Vagina (tissue), 2 donors: ENCODE data around the gene CEBPG. TPM values are rescaled to one million over a fixed set of nuclear protein-coding genes. Genes with fewer than 3 reads are reported as not detected.

Experiments used
- DNase-seq, 2 donors: peaks; one replicate each; pipeline ENCODE4 v3.0.0-alpha.2; 2017; ENCODE audit errors: extremely low spot score in 2 of 2
- H3K27ac ChIP-seq: fragments of 200-600 bp; sonication (generic); one replicate; pipeline ENCODE4 v1.5.1; 2019
- H3K27me3 ChIP-seq: fragments of 200-600 bp; sonication (generic); one replicate; pipeline ENCODE4 v1.5.1; 2019
- H3K36me3 ChIP-seq, 2 donors: fragments of 200-600 bp; sonication (generic); one replicate each; pipeline ENCODE4 v1.5.1; 2017 to 2019
- H3K4me1 ChIP-seq: fragments of 200-600 bp; sonication (generic); one replicate; pipeline ENCODE4 v1.5.1; 2019
- H3K4me3 ChIP-seq, 2 donors: fragments of 200-600 bp; sonication (generic); 1 replicate in 1 of 2; 2 replicates in 1 of 2; pipeline ENCODE4 v1.5.1; 2016 to 2019
- H3K9me3 ChIP-seq: fragments of 200-600 bp; sonication (generic); one replicate; pipeline ENCODE4 v1.5.1; 2019
- CTCF ChIP-seq, 3 experiments: fragments of 450-650 bp in 2 of 3; fragments of 200-600 bp in 1 of 3; sonication (generic) in 1 of 3; IDR thresholded peaks; one replicate each; pipeline ENCODE4 v1.5.1; 2017 to 2019; ENCODE audit warnings: antibody characterized with exemption in 3 of 3, mild to moderate bottlenecking in 2 of 3, moderate library complexity in 2 of 3
- POLR2A ChIP-seq, 2 donors: fragments of 450-650 bp; IDR thresholded peaks; one replicate each; pipeline ENCODE4 v1.6.1; 2017; ENCODE audit warnings: antibody characterized with exemption in 2 of 2, mild to moderate bottlenecking in 2 of 2, moderate library complexity in 2 of 2
- POLR2AphosphoS5 ChIP-seq, 2 donors: sonication (generic); formaldehyde crosslinking; IDR thresholded peaks; one replicate each; pipeline ENCODE4 v1.9.0; 2017; ENCODE audit warnings: antibody characterized with exemption in 2 of 2, mild to moderate bottlenecking in 2 of 2, low read depth in 1 of 2; ENCODE audit not compliant: insufficient read depth in 1 of 2
- intact Hi-C: fragments of 100-400 bp; cut with DNase I; formaldehyde crosslinking; loops from one replicate; pipeline ENCODE4 v1.15.1; 2023
- total RNA-seq: library from RNA; depleted of rRNA; stranded (reverse); fragments of >200 nt; gene quantifications from one replicate; pipeline ENCODE4 v1.2.3, GENCODE V29; 2016

Gene CEBPG
- total RNA-seq, 1 donor from 2014 or later, result 20.9 TPM

GRCh38 chr19:33382982-33383381, 9.5 kb downstream of the CEBPG start:
- no peak for DNase-seq
- Histone ChIP-seq H3K27me3 (no peaks in the 10 kb centered on the region), H3K4me1 (peaks cover 22% of the 10 kb centered on the region), H3K4me3 (no peak overlapping the region), H3K36me3 (peaks cover 0 to 23% of the 10 kb centered on the region in 2 donors), H3K27ac (no peak overlapping the region), H3K9me3 (no peaks in the 10 kb centered on the region)
- intact Hi-C loops, result no loop called here
- TF ChIP-seq POLR2A (IDR thresholded peaks at IDR 0.05), result no peak
- TF ChIP-seq POLR2AphosphoS5 (IDR thresholded peaks at IDR 0.05; ENCODE audit: insufficient read depth in 1 of 2, low read depth in 1 of 2), result no peak

GRCh38 chr19:33383720-33384292, 10.3 kb downstream of the CEBPG start:
- TF ChIP-seq POLR2AphosphoS5 (IDR thresholded peaks at IDR 0.05; ENCODE audit: insufficient read depth in 1 of 2, low read depth in 1 of 2), result no peak
- no peak for TF ChIP-seq CTCF (IDR thresholded peaks at IDR 0.05)
- no peak for TF ChIP-seq POLR2A (IDR thresholded peaks at IDR 0.05)
- intact Hi-C loops, result no loop called here
- Histone ChIP-seq H3K27me3 (no peaks in the 10 kb centered on the region), H3K36me3 (peaks cover 0 to 23% of the 10 kb centered on the region in 2 donors), H3K4me1 (peaks cover 22% of the 10 kb centered on the region), H3K4me3 (no peak overlapping the region), H3K27ac (no peak overlapping the region), H3K9me3 (no peaks in the 10 kb centered on the region)
- DNase-seq, result no peak

- DNase-seq, result no peak
- Histone ChIP-seq H3K4me3 (no peak overlapping the region), H3K36me3 (peaks cover 0 to 14% of the 10 kb centered on the region in 2 donors), H3K4me1 (peaks cover 26% of the 10 kb centered on the region), H3K27me3 (no peaks in the 10 kb centered on the region), H3K27ac (no peak overlapping the region), H3K9me3 (no peaks in the 10 kb centered on the region)
- TF ChIP-seq POLR2AphosphoS5 (IDR thresholded peaks at IDR 0.05; ENCODE audit: insufficient read depth in 1 of 2, low read depth in 1 of 2) (no peak), CTCF (IDR thresholded peaks at IDR 0.05) (no peak), POLR2A (IDR thresholded peaks at IDR 0.05) (no peak)
- intact Hi-C loops, result loop anchor here (5.0 kb wide), 1 partner anchor 83 kb away; the partner anchor contains the start of gene CEBPA
Observed at GRCh38 chr19:33384983-33385382, 11.5 kb downstream of the CEBPG start.

GRCh38 chr19:33385956-33386355, 12.4 kb downstream of the CEBPG start:
- TF ChIP-seq POLR2AphosphoS5 (IDR thresholded peaks at IDR 0.05; ENCODE audit: insufficient read depth in 1 of 2, low read depth in 1 of 2) (no peak), POLR2A (IDR thresholded peaks at IDR 0.05) (no peak), CTCF (IDR thresholded peaks at IDR 0.05) (no peak)
- Histone ChIP-seq H3K27ac (no peak overlapping the region), H3K36me3 (peaks cover 0 to 10% of the 10 kb centered on the region in 2 donors), H3K9me3 (no peaks in the 10 kb centered on the region), H3K4me3 (no peak overlapping the region), H3K27me3 (no peaks in the 10 kb centered on the region), H3K4me1 (peaks cover 36% of the 10 kb centered on the region)
- DNase-seq, result no peak
- intact Hi-C loops, result loop anchor here (5.0 kb wide), 1 partner anchor 84 kb away; the partner anchor contains the start of gene CEBPA

GRCh38 chr19:33386361-33386858, 12.9 kb downstream of the CEBPG start:
- Histone ChIP-seq H3K36me3 (peaks cover 0 to 10% of the 10 kb centered on the region in 2 donors), H3K4me3 (no peak overlapping the region), H3K27ac (no peak overlapping the region), H3K27me3 (no peaks in the 10 kb centered on the region), H3K9me3 (no peaks in the 10 kb centered on the region), H3K4me1 (peaks cover 40% of the 10 kb centered on the region)
- DNase-seq, result no peak
- TF ChIP-seq POLR2AphosphoS5 (IDR thresholded peaks at IDR 0.05; ENCODE audit: insufficient read depth in 1 of 2, low read depth in 1 of 2), result peak in 1 of 2 donors; percentile 18
- TF ChIP-seq POLR2A (IDR thresholded peaks at IDR 0.05), result no peak
- TF ChIP-seq CTCF (IDR thresholded peaks at IDR 0.05), result no peak
- intact Hi-C loops, result loop anchor here (5.0 kb wide), 1 partner anchor 84 kb away; the partner anchor contains the start of gene CEBPA
